ENCODE data around the gene CTCFL. TPM values are rescaled to one million over a fixed set of nuclear protein-coding genes. Genes with fewer than 3 reads are reported as not detected.

Gene CTCFL
- total RNA-seq, 1 donor from 2014 or later, result not detected

GRCh38 chr20:57539889-57540288, 14.9 kb upstream of the CTCFL start:
- ATAC-seq, result no peak
- intact Hi-C loops (cut with micrococcal nuclease), result no loop called here
- no peak for DNase-seq

- intact Hi-C loops (cut with micrococcal nuclease), result no loop called here
- no peak for ATAC-seq
- DNase-seq, result no peak
Observed at GRCh38 chr20:57537822-57538221, 12.9 kb upstream of the CTCFL start.

- intact Hi-C loops (cut with micrococcal nuclease), result no loop called here
- DNase-seq, result no peak
Observed at GRCh38 chr20:57536771-57537724, 12.1 kb upstream of the CTCFL start.

GRCh38 chr20:57536120-57536708, 11.3 kb upstream of the CTCFL start:
- ATAC-seq (no peak), DNase-seq (no peak)
- intact Hi-C loops (cut with micrococcal nuclease), result no loop called here

More at GRCh38 chr20:57536771-57537724, 12.1 kb upstream of the CTCFL start:
- ATAC-seq, result no peak

- ATAC-seq, result no peak
- intact Hi-C loops (cut with micrococcal nuclease), result no loop called here
- no peak for DNase-seq
Observed at GRCh38 chr20:57535297-57535696, 10.4 kb upstream of the CTCFL start.

- DNase-seq, result no peak
- no peak for ATAC-seq
- intact Hi-C loops (cut with micrococcal nuclease), result no loop called here
Observed at GRCh38 chr20:57532104-57532503, 7.2 kb upstream of the CTCFL start.

- DNase-seq (no peak), ATAC-seq (no peak)
- intact Hi-C loops (cut with micrococcal nuclease), result no loop called here
Observed at GRCh38 chr20:57530327-57530981, 5.5 kb upstream of the CTCFL start.

GRCh38 chr20:57529810-57530209, 4.9 kb upstream of the CTCFL start:
- intact Hi-C loops (cut with micrococcal nuclease), result no loop called here
- ATAC-seq (no peak), DNase-seq (no peak)

- ATAC-seq, result no peak
- DNase-seq, result no peak
- intact Hi-C loops (cut with micrococcal nuclease), result no loop called here
Observed at GRCh38 chr20:57529160-57529585, 4.2 kb upstream of the CTCFL start.

GRCh38 chr20:57528148-57528547, 3.2 kb upstream of the CTCFL start:
- DNase-seq, result no peak
- intact Hi-C loops (cut with micrococcal nuclease), result no loop called here
- no peak for ATAC-seq

GRCh38 chr20:57527728-57528127, 2.8 kb upstream of the CTCFL start:
- intact Hi-C loops (cut with micrococcal nuclease), result no loop called here
- DNase-seq, result no peak
- ATAC-seq, result no peak

- no peak for DNase-seq
- intact Hi-C loops (cut with micrococcal nuclease), result no loop called here
- no peak for ATAC-seq
Observed at GRCh38 chr20:57526885-57527460, 2.0 kb upstream of the CTCFL start.

- ATAC-seq (no peak), DNase-seq (no peak)
- intact Hi-C loops (cut with micrococcal nuclease), result no loop called here
Observed at GRCh38 chr20:57526087-57526884, 1.3 kb upstream of the CTCFL start.

- intact Hi-C loops (cut with micrococcal nuclease), result no loop called here
- DNase-seq, result no peak
- no peak for ATAC-seq
Observed at GRCh38 chr20:57525328-57526086, 567 bp upstream of the CTCFL start.

- ATAC-seq (no peak), DNase-seq (no peak)
- intact Hi-C loops (cut with micrococcal nuclease), result no loop called here
Observed at GRCh38 chr20:57523782-57524181, 1.2 kb downstream of the CTCFL start.

- DNase-seq (no peak), ATAC-seq (no peak)
- intact Hi-C loops (cut with micrococcal nuclease), result no loop called here
Observed at GRCh38 chr20:57522380-57523140, 2.4 kb downstream of the CTCFL start.

- intact Hi-C loops (cut with micrococcal nuclease), result no loop called here
- ATAC-seq, result no peak
Observed at GRCh38 chr20:57517904-57518303, 7.0 kb downstream of the CTCFL start.

More at GRCh38 chr20:57517904-57518303, 7.0 kb downstream of the CTCFL start:
- no peak for DNase-seq
